ENCODE results near the gene EFCAB6.

Gene EFCAB6

DNA sequence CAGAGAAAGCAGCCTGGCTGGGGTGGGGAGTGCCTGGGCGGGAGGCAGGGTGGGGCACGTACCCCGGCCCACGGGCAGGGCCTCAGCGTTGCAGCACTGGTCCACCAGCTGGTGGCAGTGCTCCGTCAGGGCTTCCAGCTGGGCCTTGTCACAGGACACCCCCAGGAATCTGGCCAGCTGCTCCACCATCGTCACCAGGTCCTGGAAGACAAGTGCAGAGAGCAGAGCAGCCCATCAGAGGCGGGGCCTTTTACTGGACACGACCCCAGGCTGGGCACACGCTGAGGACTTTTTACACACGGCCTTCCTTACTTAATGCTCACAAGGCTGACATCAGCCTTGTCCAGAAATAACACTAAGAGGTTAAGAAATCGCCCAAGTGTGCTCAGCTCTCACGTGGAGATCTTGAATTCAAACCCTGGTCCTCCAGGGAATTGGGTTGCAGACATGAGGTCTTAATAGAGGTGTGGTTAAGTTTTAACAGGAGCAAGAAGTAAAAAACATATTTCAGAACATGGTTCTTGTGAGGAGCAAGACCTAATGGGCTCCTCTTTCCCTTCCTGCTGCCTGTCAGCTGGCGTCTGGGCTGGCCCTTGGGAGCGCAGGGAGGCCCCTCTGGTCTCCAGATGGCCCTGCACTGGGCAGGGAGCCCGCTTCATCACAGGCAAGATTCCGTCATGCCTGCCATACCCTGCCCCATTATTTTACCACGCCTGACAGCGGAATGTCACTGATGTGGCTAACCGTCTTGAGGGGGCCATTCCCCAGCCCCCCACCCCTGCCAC, 17.1 kb upstream of the EFCAB6 start:
- peak; percentile 40 for DNase-seq

DNA sequence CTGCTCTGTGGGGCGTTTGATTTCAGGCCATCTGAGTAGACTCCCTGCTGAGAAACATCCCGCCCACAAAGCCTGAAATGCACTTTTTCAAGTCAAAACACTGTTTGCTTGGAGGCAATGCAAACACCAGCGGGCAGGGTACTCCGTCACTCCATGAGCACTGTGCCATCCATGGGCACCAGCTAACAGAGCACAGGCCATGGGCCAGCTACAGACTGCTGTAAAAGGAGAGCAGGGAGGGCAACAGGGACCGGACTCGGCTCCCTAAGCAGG, 16.6 kb upstream of the EFCAB6 start:
- DNase-seq, result peak; percentile 6

GRCh38 chr22:43827926-43828724, 16.0 kb upstream of the EFCAB6 start:
- no peak for DNase-seq

- no peak for DNase-seq
Observed at GRCh38 chr22:43827003-43827735, 15.1 kb upstream of the EFCAB6 start.

- peak; percentile 83 for DNase-seq
Observed at GRCh38 chr22:43826142-43827002, 14.3 kb upstream of the EFCAB6 start.

DNA sequence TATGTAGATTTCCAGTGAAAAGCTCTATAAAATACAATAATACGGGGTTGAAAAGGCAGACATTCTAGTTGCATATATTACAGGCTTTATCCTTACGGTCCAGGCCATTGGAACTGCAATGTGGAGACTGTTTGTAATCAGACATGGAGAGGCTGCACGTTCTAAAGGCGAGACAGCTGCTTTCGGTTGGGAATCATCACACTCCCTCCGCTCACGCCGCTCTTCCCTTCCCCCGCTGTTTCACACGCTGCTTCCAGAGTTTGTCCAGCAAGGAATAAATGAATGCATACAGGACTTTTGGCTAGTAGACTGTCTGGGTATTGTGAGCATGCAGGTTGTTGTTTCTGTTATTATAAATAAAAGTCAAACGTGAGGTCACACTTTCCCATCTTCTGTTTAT, 13.5 kb upstream of the EFCAB6 start:
- DNase-seq, result no peak

GRCh38 chr22:43824724-43825420, 12.8 kb upstream of the EFCAB6 start:
- no peak for DNase-seq

DNA sequence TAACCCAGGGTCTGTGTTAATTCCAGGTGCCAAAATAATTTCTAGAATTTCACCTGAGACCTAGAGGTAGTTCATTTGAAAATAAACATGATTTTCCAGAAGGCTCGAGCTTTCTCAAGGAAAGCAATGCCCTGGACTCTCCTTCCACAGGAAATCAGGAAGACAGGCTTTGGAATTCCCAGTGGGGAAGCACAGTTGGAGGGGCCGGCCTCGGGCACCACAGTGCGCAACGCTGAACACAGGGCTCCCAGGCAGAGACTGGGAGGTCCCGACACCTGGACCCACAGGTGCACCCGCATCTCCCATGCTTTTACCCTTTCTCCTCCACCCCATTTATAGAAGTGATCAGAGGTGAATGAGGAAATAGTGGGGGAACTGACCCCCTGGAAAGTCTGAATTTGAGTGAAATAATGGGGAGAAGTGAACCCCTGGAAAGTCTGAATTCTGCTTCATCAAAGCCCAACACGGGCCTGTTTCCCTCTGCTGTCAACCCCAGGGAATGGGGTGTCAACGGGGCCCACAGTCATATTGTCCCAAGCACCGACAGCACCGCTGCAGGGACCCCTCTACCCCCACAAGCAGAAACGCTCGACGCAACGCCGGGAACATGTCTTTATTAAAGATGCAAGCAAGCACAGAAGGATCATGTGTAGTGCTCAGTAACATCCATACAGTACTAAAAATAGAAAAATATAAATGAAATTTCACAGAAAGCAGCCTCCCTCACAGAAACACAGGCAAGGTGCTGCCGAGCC, 12.0 kb upstream of the EFCAB6 start:
- no peak for DNase-seq

GRCh38 chr22:43823353-43823908, 11.3 kb upstream of the EFCAB6 start:
- DNase-seq, result no peak

DNA sequence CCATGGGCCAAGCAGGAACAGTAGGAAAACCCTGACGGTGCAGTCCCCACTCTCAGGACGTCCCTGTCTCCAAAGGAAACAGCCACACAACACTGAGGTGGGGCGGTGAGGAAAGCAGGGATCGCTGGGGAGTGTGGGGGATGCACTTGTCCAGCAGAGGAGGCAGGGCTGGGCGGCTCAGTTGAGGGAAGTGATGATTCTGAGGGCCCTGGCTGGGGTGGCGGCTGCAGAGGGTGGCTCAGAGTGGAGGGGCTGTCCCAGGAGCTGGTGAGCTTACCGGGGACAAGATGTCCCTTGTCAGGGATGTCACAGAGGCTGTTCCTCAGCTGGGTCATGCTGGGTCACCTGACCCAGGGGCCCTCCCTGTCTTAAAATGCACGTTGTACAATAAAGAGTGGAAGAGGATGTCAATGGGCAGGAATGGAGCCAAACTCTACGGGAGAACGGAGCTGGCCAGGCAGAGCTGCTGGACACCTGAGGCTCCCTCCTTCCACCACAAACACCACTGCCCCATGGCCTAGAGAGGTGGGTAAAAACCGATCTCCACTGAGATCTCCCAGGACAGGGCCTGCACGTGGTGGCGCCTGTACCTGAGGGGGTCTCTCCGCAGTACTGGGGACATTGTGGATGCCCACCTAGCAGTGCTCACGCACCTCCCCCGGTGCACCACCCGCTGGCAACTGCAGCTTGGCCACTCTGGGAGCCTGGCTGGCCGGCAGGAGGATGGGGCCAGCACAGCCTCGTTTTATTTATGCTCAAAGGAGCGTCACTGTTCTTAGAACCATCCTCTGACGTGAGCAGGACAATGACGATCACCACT, 9.7 kb upstream of the EFCAB6 start:
- no peak for DNase-seq

GRCh38 chr22:43820651-43821305, 8.7 kb upstream of the EFCAB6 start:
- no peak for DNase-seq

DNA sequence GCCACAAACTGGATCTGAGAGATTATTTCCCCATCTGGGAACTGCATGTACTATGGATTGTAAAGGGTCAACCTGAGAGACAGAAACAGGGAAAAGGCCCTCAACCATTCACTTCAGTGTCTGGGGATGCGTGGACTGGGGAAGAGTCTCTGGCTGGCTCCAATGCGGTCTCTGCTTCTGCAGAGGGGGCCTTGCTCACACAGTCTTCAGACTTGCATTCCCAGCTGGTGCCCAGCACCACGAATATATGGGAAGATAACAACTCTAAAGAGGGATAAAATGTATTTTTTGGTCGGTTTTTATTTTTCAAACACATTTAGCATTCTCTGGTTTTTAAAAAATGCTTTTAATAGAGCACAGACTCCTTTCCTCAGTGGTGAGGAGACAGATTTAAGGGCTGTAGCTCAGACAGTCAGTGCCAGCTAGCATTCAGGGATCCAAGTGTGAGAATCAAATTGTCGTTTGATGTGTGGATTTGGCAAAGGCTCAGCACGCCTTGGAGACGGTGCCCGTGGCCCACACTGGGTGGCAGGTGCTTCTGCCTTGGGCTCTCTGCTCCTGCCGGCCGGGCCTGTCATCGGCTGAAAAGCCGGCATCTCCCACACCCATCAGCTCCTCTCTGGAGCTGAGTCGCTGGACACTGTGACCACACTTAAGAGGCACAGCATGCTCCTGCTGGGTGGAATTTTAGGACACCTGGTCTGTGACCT, 8.0 kb upstream of the EFCAB6 start:
- no peak for DNase-seq

- DNase-seq, result no peak
Observed at GRCh38 chr22:43819421-43819921, 7.4 kb upstream of the EFCAB6 start.

DNA sequence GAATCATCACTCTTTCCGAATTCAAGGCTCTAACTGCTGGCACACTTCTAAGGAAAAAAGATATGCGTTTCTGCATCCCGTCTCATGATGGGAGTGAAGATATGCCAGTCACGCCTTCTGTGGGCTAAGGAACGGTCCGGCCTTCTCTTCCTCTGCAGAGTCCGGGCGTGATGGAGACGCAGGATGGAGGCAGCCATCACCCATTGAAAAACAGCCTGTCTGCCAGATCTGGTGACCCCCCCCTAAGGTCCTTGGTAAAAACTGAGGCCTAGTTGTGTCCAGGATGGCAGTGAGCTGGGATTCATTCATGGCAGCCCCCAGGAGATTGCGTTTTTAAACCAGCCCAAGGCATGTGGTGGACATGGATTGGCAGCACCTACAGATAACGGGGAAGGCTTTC, 6.9 kb upstream of the EFCAB6 start:
- DNase-seq, result no peak

- DNase-seq, result no peak
Observed at GRCh38 chr22:43817402-43817801, 5.3 kb upstream of the EFCAB6 start.

DNA sequence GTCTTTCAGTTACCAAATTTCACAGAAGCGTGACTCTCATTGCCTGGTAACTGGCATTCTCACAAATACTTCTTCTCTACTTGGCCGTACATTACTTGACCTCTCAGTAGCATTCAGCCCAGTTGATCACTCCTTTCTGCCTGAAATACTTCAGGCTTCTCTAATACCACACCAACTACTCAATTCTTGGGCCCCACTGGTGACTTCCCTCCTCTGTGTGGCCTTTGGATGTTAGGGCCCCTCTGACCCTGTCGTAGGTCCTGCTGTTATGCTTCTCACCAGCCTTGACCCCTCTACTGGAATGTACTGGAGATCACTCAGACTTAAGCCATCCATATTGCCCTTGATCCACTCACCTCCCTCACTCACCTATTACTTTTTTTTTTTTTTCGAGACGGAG, 2.2 kb upstream of the EFCAB6 start:
- DNase-seq, result no peak

DNA sequence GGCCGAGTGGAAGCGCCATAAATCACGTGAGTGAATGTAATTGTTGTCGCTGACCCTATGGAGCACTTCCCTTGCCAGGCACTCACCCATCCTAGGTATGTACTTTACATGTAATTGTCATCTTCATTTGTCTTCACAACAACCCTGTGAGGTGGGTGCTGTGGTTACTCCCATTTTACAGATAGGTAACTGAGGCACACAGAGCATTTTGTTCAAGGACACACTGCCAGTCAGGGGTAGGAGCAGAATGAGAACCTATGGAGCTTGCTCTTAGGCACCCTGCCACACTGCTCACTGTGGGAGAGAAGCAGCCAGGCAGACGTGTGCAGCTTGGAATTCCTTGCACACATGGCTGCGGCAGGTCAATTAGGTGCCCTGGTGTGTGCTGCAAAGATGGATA, 785 bp upstream of the EFCAB6 start:
- DNase-seq, result no peak

- DNase-seq, result no peak
Observed at GRCh38 chr22:43811777-43812148, 342 bp downstream of the EFCAB6 start.
